CD4-positive, alpha-beta T cell treated with Interleukin-6 for 4 hours (primary cell): ENCODE results near the gene PLXNC1.

Experiments used
- DNase-seq: peaks from one replicate; pipeline ENCODE4 v3.0.0-alpha.2; 2020; ENCODE audit warnings: mixed read lengths

PLXNC1 gene

GRCh38 chr12:94163850-94164249 lies 15.5 kb downstream of the PLXNC1 start:
- no peak for DNase-seq

GRCh38 chr12:94165138-94165537 lies 16.8 kb downstream of the PLXNC1 start:
- no peak for DNase-seq

GRCh38 chr12:94165670-94166364 lies 17.4 kb downstream of the PLXNC1 start:
- DNase-seq = no peak

GRCh38 chr12:94167071-94167755 lies 18.8 kb downstream of the PLXNC1 start:
- DNase-seq = no peak

DNA sequence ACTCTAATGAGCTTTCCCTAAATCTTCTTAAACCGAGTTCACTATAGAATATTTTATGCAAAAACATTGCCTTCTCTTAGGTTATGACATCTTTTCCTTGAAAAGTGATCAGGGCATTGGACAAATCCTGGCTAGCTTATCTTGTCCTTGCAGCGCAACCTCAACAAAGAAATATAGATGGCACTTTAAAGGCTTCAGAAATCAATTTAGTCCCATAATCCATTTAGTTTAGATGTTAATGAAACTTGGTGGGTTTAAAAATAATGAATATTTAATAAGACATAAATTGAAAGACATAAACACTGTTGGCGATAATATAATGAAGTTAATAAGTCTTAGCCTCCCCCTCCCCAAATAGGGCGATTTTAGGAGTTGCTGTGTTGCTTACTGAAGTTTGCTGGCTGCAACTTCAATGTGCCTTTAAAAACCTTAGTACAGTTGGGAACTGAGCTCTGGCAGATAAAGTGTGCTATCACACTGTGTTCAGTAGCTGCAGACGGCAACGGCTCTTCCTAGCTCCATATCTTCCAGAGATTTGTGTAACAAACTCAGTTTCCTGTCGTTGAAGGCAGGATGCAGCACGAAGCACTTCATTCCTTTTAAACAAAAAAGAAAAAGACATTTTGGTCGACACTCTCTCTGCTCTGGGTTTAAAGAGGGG lies 19.5 kb downstream of the PLXNC1 start:
- no peak for DNase-seq

GRCh38 chr12:94169495-94169894 lies 21.1 kb downstream of the PLXNC1 start:
- DNase-seq = no peak

- DNase-seq = no peak
Measured at GRCh38 chr12:94169966-94170689, 21.8 kb downstream of the PLXNC1 start.

- no peak for DNase-seq
Measured at GRCh38 chr12:94170690-94171594, 22.6 kb downstream of the PLXNC1 start.

DNA sequence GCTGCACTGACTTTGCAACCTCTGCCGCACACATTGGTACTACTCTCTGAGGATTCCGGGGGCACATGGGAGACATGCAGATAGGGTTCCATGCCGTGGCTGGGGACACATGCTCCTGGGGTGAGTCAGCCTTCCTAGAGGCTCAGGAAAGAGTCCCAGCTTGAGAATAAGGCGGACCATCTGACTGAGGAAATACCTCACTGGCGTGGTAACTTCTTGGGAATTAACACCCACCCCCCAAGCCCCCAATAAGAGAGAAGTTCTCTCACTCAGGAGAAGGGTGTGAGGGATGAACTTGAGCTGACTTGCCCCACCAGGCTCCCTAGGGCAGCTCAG lies 23.2 kb downstream of the PLXNC1 start:
- DNase-seq = no peak

DNA sequence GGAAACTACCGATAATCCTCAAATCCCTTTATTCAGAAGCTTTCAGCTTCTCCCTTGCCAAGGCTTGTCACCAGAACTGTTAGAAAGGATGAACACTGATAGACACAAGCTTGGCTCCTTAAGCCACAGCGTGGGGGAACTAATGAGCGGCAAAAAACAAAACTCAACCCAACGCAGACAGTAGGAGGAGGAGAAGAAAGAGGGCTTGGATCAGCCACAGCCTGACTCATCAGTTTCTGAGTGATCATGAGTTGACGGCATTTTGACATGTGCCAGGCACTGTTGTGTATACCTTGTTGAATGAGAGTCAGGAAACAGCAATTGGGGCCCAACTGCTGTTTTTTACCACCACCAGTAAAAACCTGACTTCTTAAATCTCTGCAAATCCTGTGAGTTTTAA lies 23.7 kb downstream of the PLXNC1 start:
- DNase-seq = peak; percentile 29

- no peak for DNase-seq
Measured at GRCh38 chr12:94172973-94173372, 24.6 kb downstream of the PLXNC1 start.

- no peak for DNase-seq
Measured at GRCh38 chr12:94173660-94174265, 25.4 kb downstream of the PLXNC1 start.

DNA sequence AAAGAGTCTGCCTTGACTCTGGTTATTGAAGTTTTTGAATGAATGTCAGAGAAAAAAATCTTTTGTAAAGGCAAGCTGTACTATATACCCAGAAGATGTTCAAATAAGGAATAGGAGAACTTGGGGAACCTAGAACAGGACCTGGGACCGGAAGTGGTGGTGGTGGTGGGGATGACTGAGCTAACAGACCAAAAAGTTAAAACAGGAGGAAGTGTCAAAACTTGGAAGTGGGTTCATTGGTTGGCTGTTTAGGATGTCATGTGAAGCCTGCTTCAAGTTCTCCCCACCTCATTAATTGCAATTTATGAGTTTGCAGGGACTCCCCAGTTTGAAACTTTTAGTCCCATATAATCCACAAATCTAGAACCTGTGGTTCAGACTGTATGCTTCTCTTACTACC lies 26.2 kb downstream of the PLXNC1 start:
- DNase-seq = peak; percentile 39

GRCh38 chr12:94175763-94176668 lies 27.6 kb downstream of the PLXNC1 start:
- no peak for DNase-seq

DNA sequence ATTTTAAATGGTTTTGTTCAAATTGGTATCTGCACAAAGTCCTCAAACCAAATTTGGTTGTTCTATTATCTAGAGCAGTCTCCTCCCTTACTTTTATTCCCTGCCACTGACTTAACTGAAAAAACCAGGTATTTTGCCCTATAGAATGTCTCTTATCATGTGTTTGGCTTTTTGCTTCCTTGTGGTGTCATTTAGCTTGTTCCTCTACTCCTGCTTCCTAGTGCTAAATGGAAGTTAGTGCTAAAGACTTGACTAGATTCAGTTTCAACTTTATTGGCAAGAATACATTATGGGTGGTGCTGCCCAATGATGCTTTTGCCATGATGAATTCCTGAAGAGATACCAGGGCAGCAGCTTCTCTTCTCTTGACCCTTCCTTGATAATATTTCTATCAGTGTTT lies 29.7 kb downstream of the PLXNC1 start:
- no peak for DNase-seq

DNA sequence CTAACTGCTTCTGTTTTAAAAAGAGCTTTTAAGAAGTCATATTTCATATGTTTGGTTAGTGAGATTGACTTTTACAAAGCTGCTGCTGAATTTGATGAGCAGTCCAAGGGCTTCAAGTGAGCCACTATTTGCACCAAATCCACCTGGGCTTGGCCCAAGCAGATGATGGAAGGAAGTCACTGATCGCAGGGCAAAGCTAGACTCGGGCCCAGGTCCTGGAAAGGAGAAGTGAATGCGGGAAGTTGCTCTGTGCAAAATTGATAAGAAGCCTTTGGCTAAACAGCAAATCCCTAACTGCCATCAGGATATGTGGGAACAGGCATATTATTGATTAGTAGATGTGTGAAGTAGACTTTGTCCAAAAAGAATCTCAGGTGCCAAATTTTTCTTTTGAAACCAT lies 30.5 kb downstream of the PLXNC1 start:
- no peak for DNase-seq

DNA sequence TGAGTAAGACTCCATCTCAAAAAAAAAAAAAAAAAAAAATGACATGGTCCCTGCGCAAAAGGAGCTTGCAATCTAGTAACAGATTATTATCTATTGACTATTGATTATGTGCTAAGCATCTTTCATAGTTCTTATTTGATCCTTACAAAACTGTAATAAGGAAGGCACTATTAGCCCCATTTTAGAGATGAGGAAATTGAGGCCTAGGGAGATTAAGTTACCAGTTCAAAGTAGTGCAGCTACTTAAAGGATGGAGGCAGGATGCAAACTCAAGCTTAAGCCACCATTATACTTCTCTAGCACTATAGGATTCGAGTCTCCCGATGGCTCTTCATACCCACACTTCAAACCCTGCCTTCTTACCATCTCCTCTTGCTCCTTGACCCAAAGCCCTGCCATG lies 31.3 kb downstream of the PLXNC1 start:
- no peak for DNase-seq

DNA sequence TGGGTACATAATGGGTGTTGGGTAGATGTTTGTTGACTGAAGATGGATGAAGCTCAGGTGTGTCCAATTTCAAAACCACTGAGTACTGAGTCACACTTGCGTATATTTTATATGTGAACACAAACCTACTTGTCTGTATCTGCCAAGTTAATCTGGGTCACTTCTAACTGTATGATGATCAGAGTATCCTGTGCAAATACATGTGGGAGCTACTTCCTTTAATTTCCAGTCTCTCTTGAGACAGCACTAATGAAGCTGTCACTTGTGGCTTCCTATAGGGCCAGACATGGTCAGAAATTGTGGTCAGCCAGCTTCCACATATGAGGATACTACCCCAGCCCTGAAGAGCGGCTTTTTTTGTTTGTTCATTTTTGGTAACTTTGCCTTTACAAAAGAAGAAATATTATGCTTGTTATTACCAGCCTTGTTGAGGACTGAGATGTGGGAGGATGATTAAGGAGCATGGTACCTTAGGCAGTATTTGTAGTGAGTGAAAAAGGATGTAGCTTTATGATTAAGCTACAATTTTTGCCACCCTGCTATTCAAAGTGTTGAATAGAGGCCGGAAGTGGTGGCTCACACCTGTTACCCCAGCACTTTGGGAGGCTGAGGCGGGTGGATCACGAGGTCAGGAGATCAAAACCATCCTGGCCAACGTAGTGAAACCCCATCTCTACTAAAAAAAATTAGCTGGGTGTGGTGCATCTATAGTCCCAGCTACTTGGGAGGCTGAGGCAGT lies 32.4 kb downstream of the PLXNC1 start:
- DNase-seq = no peak

- no peak for DNase-seq
Measured at GRCh38 chr12:94182986-94183707, 34.8 kb downstream of the PLXNC1 start.
